Nephron (organoid): ENCODE results near the gene DNAJB13.

Experiments used
- H3K27ac Mint-ChIP-seq, 3 experiments: 2 replicates each; pipeline ENCODE4 v1.8.0; 2020; ENCODE audit warnings: mixed read lengths in 3 of 3, mild to moderate bottlenecking in 2 of 3, moderate library complexity in 1 of 3
- H3K27me3 Mint-ChIP-seq: 2 replicates; pipeline ENCODE4 v1.8.0; 2021; ENCODE audit warnings: low read depth, mild to moderate bottlenecking, moderate library complexity, mixed read lengths
- H3K36me3 Mint-ChIP-seq: 2 replicates; pipeline ENCODE4 v1.8.0; 2020; ENCODE audit warnings: low read depth, mixed read lengths
- H3K4me1 Mint-ChIP-seq: 2 replicates; pipeline ENCODE4 v1.8.0; 2020; ENCODE audit warnings: mixed read lengths
- H3K4me3 Mint-ChIP-seq, 3 experiments: 2 replicates each; pipeline ENCODE4 v1.8.0; 2020; ENCODE audit warnings: mild to moderate bottlenecking in 3 of 3, mixed read lengths in 3 of 3, moderate library complexity in 2 of 3
- H3K9me3 Mint-ChIP-seq: 2 replicates; pipeline ENCODE4 v1.8.0; 2020; ENCODE audit warnings: mixed read lengths
- TF ChIP-seq, protein P1 (sequence below), 3 experiments: fragments of 200-600 bp; sonication (generic); IDR thresholded peaks; one replicate each; pipeline ENCODE4 v1.5.0; 2021; ENCODE audit warnings: antibody characterized with exemption in 3 of 3; ENCODE audit not compliant: unreplicated experiment in 3 of 3

Gene DNAJB13

DNA sequence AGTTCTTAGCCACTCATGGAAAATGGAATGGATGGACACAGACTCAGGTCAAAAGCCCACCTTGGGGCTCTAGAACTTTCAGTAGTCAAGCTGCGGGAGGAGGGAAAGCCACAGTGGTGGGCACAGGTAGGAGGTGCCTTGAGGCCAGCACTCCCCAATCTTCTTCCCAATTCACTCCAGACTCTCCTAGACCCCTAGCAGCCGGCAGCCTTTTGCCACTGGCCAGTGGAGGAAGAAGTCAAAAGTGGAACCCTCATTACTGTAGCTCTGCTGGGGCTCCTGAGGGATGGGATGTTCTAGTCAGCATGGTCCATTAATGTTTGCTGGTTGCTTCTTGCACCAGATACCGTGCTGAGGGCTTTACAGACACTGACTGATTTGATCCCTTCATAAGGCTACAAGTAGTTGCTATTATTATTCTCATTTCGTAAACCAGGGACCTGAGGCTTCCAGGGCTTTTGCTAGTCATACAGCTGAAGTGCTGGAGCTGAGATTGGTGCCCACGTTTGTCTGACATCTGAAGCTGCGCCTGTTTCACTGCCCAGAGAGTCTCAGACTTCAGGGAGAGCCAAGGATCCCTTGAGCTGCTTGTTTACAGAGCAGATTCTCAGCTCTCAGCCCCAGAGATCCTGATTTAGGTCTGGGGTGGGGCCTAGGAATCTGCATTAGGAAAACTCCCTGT is 57.0 kb downstream of the DNAJB13 start:
- Mint-ChIP-seq H3K4me1 (peaks cover 9% of the 10 kb centered on the region), H3K9me3 (no peaks in the 10 kb centered on the region), H3K27ac (no peak overlapping the region), H3K36me3 (peaks cover 15% of the 10 kb centered on the region), H3K27me3 (no peaks in the 10 kb centered on the region), H3K4me3 (no peak overlapping the region)
- TF ChIP-seq, protein P1, sequence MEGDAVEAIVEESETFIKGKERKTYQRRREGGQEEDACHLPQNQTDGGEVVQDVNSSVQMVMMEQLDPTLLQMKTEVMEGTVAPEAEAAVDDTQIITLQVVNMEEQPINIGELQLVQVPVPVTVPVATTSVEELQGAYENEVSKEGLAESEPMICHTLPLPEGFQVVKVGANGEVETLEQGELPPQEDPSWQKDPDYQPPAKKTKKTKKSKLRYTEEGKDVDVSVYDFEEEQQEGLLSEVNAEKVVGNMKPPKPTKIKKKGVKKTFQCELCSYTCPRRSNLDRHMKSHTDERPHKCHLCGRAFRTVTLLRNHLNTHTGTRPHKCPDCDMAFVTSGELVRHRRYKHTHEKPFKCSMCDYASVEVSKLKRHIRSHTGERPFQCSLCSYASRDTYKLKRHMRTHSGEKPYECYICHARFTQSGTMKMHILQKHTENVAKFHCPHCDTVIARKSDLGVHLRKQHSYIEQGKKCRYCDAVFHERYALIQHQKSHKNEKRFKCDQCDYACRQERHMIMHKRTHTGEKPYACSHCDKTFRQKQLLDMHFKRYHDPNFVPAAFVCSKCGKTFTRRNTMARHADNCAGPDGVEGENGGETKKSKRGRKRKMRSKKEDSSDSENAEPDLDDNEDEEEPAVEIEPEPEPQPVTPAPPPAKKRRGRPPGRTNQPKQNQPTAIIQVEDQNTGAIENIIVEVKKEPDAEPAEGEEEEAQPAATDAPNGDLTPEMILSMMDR (IDR thresholded peaks at IDR 0.05; ENCODE audit: unreplicated experiment in 3 of 3) = no peak

DNA sequence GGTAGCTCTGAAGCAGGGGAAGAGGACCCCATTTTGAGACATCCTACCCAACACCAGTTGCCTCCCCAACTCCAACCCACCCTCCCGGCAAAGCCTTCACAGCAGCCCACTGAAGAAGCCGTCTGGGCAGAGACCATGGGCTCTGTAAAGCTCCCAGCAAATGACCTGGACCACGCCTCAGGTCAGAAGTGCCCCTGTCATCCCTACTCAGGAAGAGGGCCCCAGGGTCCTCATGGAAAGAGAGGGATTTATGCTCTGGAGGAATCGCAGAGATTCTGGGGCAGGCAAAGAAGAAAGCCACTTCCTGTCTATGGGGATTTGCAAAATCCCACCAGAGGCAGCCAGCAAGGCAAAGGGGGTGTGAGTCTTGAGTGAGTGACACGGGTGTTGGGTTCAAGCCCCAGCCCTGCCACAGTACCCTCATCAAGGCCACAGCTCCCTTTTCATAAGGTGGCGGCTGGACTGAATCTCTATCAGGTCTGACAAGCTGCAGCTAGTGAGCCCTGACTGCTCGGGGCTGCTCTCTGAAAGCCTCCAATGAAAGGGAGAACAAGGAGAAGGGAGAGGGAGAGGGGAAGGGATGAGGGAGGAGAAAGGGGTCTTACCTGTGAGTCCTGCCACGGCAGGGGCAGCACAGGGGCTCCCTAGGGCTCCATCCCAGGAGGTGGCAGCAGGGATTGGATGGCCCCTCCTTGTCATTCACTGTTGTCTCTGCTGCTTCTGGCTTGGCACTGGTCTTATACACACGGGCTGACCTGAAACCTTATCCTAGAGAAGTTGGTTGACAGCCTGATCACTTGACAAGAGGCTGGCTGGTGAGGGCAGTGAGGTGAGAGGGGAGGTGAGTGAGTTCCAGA is 57.8 kb downstream of the DNAJB13 start, which contains the start of gene UCP3:
Gene UCP3 (minus strand): TSS at position 713 of the 857 bp plus-strand sequence. CDS start 2,043 bp downstream, outside the sequence.
- Mint-ChIP-seq H3K9me3 (no peaks in the 10 kb centered on the region), H3K27ac (no peak within 1 kb of the TSS)

GRCh38 chr11:74009230-74009547 is 58.4 kb downstream of the DNAJB13 start:
- peaks cover 9% of the 10 kb centered on the region for H3K4me1 Mint-ChIP-seq
- H3K4me3 Mint-ChIP-seq = no peak overlapping the region
- TF ChIP-seq, protein P1 (IDR thresholded peaks at IDR 0.05; ENCODE audit: unreplicated experiment in 3 of 3) = no peak
- H3K27ac Mint-ChIP-seq = no peak overlapping the region
- H3K36me3 Mint-ChIP-seq = peaks cover 4% of the 10 kb centered on the region
- no peaks in the 10 kb centered on the region for H3K9me3 Mint-ChIP-seq
- H3K27me3 Mint-ChIP-seq = no peaks in the 10 kb centered on the region

More for the DNA sequence above, 57.8 kb downstream of the DNAJB13 start, which contains the start of gene UCP3:
- H3K4me3 Mint-ChIP-seq = no peak within 1 kb of the TSS
- H3K36me3 Mint-ChIP-seq = peaks cover 9% of the 10 kb centered on the region
- peaks cover 9% of the 10 kb centered on the region for H3K4me1 Mint-ChIP-seq
- no peaks in the 10 kb centered on the region for H3K27me3 Mint-ChIP-seq
- TF ChIP-seq, protein P1 (IDR thresholded peaks at IDR 0.05; ENCODE audit: unreplicated experiment in 3 of 3) = no peak

GRCh38 chr11:74009675-74010305 is 59.0 kb downstream of the DNAJB13 start:
- H3K27ac Mint-ChIP-seq = no peak overlapping the region
- H3K9me3 Mint-ChIP-seq = no peaks in the 10 kb centered on the region
- TF ChIP-seq, protein P1 (IDR thresholded peaks at IDR 0.05; ENCODE audit: unreplicated experiment in 3 of 3) = no peak
- H3K36me3 Mint-ChIP-seq = peaks cover 4% of the 10 kb centered on the region
- H3K4me3 Mint-ChIP-seq = no peak overlapping the region
- no peaks in the 10 kb centered on the region for H3K27me3 Mint-ChIP-seq
- H3K4me1 Mint-ChIP-seq = peaks cover 6% of the 10 kb centered on the region

GRCh38 chr11:74010306-74011300 is 59.8 kb downstream of the DNAJB13 start:
- peaks cover 9% of the 10 kb centered on the region for H3K36me3 Mint-ChIP-seq
- no peak overlapping the region for H3K27ac Mint-ChIP-seq
- H3K27me3 Mint-ChIP-seq = no peaks in the 10 kb centered on the region
- H3K4me1 Mint-ChIP-seq = no peaks in the 10 kb centered on the region
- TF ChIP-seq, protein P1 (IDR thresholded peaks at IDR 0.05; ENCODE audit: unreplicated experiment in 3 of 3) = no peak
- H3K4me3 Mint-ChIP-seq = no peak overlapping the region
- no peaks in the 10 kb centered on the region for H3K9me3 Mint-ChIP-seq
